HG02759 (cell line): ENCODE results near the gene KLF18.
"Not testable (repeated sequence)": the region's sequence is repeated elsewhere in the genome, so short reads cannot be mapped to it uniquely, and the experiment has no call there.

Experiments used
- ATAC-seq: cut with Tn5 transposase; IDR thresholded peaks from one replicate; pipeline ENCODE4 v1.9.1; 2021; ENCODE audit warnings: mild to moderate bottlenecking, moderate library complexity; ENCODE audit not compliant: unreplicated experiment

KLF18 gene

GRCh38 chr1:44141531-44141930 lies at the start of gene KLF18:
TSS of gene KLF18 (minus strand) at chr1:44141631. CDS start at chr1:44141631, 0 bp downstream.
- no peak for ATAC-seq

GRCh38 chr1:44174630-44175029 lies 33.2 kb upstream of the KLF18 start:
- no peak for ATAC-seq

GRCh38 chr1:44170281-44170823 lies 28.9 kb upstream of the KLF18 start:
- no peak for ATAC-seq

GRCh38 chr1:44168520-44169098 lies 27.2 kb upstream of the KLF18 start:
- ATAC-seq: no peak

- no peak for ATAC-seq
Measured at GRCh38 chr1:44161546-44161945, 20.1 kb upstream of the KLF18 start.

- ATAC-seq: no peak
Measured at GRCh38 chr1:44158871-44159270, 17.4 kb upstream of the KLF18 start.

GRCh38 chr1:44157903-44158302 lies 16.5 kb upstream of the KLF18 start:
- no peak for ATAC-seq

- ATAC-seq: no peak
Measured at GRCh38 chr1:44154049-44154448, 12.6 kb upstream of the KLF18 start.

GRCh38 chr1:44152692-44153091 lies 11.3 kb upstream of the KLF18 start:
- no peak for ATAC-seq

GRCh38 chr1:44151808-44152207 lies 10.4 kb upstream of the KLF18 start:
- ATAC-seq: no peak

- ATAC-seq: no peak
Measured at GRCh38 chr1:44151332-44151731, 9.9 kb upstream of the KLF18 start.

- ATAC-seq: no peak
Measured at GRCh38 chr1:44147582-44147981, 6.2 kb upstream of the KLF18 start.

- no peak for ATAC-seq
Measured at GRCh38 chr1:44146536-44147361, 5.3 kb upstream of the KLF18 start.

GRCh38 chr1:44144962-44145756 lies 3.7 kb upstream of the KLF18 start:
- ATAC-seq: no peak

GRCh38 chr1:44139565-44139964 lies 1.9 kb downstream of the KLF18 start:
- not testable (repeated sequence) for ATAC-seq

GRCh38 chr1:44138239-44138638 lies 3.2 kb downstream of the KLF18 start:
- no peak for ATAC-seq

GRCh38 chr1:44135886-44136285 lies 5.5 kb downstream of the KLF18 start:
- no peak for ATAC-seq

- no peak for ATAC-seq
Measured at GRCh38 chr1:44134071-44134920, 7.1 kb downstream of the KLF18 start.

GRCh38 chr1:44131411-44131810 lies 10.0 kb downstream of the KLF18 start:
- no peak for ATAC-seq
